SKM-1 (cell line): ENCODE results near the gene DPP8.
"Not testable (repeated sequence)": the region's sequence is repeated elsewhere in the genome, so short reads cannot be mapped to it uniquely, and the experiment has no call there.

Source experiments
- DNase-seq: peaks from one replicate; lab custom pipeline; 2025; ENCODE audit not compliant: unreplicated experiment; lab: John Stamatoyannopoulos, UW

DPP8 gene

DNA sequence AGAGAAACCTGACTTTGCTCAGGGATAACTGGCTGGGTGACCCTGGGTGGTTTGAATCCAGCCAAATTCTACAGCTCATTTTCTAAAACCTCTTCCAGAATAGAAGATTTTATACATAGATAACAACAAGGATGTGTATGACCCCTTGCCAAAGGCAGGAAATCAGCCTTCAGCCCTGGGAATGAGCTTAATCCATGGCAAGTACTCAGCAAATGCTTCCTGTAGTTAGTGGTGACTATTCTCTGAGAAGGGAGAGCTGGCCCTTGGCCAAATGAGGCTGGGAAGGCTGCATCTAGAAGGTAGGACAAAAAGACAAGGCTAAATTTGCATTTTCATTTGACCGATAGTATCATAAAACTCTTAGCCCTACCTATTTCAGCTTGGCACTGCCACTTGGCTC lies 8.1 kb upstream of the DPP8 start:
- no peak for DNase-seq

DNA sequence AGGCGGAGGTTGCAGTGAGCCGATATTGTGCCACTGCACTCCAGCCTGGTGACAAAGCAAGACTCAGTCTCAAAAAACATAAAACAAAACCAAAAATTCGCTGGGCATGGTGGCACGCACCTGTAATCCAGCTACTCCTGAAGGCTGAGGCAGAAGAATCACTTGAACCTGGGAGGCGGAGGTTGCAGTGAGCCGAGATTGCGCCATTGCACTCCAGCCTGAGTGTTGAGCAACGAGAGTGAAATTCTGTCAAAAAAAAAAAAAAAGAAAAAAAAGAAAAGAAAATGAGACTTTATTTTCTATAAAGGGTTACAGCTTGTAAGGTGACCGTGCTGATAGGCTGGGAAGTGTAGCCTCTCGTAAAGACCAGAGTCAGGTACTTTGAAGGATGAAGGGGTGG lies 6.7 kb upstream of the DPP8 start:
- DNase-seq: no peak

DNA sequence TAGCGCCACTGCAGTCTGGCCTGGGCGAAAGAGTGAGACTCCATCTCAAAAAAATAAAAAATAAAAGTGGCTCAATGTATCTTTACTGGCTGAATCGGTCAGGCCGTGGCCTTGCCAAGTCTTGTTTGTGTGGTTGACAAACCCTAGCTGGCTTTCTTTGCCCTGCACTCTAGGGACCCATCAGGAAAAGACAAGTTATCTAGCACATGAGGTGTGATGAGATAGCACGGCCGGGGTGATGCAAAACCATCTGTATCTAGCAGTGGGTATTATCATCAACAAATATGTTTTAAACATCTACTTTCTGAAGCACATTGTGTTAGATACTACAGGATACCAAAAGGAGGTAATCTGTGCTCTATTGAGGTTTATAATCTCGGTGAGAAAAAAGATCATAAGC lies 3.9 kb upstream of the DPP8 start:
- DNase-seq: no peak

DNA sequence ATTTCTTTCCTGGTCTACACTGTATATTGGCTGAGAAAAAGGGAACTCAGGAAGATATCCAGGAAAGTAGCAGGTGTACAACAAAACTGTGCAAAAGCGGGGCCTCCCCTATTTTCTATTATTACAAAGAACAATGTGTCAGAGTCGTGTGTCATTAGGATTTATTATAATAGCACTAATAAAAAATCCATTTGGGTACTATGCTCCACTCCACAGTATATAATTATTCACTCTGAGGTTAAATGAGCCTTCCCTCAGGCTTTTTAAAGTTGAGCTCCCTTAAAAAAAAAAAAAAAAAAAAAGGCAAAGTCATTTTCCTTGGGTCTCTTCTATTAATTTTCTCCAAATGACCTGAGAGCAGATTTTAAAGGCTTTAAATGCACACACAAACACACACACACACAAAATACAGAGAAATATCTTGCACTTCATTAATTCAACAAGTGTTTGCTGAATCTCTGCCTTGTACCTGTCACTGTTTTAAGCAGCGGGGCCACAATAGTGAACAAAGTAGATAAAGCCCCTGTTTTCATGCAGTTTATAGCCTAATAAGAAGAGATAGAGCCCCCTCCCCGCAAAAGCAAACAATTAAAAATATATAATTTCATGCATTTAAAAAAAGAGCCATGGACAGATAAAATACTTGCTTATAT lies 1.3 kb upstream of the DPP8 start:
- no peak for DNase-seq

DNA sequence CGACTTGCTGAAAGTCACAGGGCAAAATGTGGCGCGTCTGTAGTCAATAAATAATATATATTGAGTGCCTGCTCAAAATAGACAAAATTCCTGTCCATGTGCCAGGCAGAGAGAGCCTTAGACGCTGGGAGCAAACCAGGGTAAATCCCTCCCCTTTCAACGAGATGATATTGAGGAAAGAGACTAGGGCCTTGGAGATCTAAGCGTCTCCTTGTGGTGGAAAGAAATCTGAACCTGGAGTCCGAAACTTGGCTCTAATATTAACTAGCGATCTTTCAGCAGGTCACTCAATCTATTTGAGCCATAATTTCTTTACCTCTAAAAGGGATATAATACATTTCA lies 348 bp upstream of the DPP8 start:
- DNase-seq: no peak

DNA sequence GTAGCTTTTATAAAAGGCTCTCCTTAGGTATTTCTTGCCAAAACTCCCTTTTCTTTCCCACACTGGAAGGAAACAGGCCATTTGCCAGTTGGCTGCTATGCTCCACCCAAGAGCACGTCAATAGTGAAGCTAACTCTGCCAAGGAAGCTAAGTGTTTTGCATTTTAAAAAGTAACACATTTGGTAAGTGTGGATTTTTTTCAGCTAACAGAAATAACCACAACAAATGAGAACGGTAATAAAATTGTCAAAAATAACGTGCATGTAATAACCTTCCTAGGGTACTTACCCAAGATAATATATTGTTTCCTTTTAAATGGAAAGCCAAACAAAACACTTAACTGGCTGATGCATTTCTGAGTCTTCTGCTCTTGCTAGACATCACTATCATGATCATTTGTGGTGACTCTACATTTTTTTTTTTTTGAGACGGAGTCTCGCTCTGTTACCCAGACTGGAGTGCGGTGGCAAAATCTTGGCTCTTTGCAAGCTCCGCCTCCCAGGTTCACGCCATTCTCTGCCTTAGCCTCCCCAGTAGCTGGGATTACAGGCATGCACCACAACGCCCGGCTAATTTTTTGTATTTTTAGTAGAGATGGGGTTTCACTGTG lies 4.6 kb downstream of the DPP8 start:
- no peak for DNase-seq

DNA sequence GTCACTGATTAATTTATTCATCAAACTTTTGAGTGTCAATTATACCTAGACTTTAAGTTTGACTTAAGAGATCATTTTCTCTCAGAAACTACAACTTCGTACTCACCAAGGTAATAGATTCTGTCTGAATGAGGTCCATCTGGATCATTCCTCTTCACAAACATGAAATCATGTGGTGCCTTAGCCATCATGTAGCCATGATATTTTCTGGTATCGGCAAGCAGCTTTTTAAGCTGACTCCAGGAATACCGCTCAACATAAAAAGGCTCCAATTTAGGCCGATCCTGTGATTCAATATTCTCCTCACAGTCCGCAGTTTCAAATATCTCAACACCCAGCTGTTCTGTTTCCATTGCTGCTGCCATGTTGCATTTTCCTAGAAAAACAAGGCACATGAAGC lies 5.3 kb downstream of the DPP8 start:
- DNase-seq: no peak

DNA sequence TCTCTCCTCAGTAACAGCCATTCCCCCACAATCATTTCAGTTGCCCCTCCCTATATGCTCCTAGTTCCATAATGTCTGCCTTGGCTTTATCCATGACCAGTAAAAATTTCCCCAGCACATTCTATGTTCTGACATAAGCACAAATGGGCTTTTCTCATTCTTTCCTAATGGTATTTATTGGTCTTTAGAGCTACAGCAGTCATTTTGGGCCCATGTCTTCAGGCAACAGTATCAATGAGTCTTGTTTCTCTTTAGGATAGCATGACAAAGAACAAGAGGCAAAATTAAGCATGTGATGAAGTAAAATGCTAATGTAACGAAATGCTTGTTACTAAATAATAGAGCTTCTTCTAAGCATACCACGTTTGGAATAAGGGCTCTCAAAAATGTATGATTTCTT lies 8.2 kb downstream of the DPP8 start:
- no peak for DNase-seq

DNA sequence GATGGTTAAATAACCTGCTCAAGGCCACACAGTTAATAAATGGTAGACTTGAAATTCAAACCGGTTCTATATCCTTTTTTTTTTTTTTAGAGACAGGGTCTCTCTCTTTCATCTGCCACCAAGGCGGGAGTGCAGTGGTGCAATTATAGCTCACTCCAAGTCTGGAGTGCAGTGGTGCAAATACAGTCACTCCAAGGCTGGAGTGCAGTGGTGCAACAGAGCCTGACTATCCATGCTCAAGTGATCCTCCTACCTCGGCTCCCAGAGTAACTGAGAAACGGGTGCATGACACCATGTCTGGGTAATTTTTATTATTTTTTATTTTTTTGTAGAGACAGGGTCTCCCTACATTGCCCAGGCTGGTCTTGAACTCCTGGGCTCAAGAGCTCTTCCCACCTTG lies 23.4 kb downstream of the DPP8 start:
- DNase-seq: no peak

DNA sequence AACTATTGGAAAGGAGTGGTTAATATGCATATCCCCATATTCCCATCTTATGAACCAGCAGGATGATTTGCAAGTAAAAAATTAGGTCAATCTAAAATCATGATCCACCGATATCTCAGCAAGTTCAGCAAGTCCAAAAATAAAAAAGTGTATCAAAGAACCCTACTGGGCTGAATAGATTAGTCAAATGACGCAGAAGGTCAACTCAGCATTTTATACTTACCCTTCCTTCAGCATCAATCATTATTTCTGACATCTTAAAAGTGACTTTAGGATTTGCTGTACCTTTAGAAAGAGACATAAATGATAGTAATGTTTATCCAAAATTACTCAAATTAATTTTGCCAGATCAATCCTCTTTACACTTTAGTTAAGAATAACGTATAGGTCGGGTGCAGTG lies 32.6 kb downstream of the DPP8 start:
- DNase-seq: no peak

DNA sequence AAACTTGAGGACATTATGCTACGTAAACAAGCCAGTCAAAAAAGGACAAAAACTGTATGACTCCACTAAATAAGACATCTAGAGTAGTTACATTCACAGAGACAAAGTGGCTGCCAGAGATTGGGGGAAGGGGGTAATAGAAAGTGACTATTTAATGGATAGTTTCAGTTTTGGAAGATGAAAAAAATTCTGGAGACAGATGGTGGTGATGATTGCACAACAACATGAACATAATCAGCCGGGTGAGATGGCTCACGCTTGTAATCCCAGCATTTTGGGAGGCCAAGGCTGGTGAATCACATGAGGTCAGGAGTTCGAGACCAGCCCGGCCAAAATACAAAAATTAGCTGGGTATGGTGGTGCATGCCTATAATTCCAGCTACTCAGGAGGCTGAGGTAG lies 40.6 kb downstream of the DPP8 start:
- no peak for DNase-seq

DNA sequence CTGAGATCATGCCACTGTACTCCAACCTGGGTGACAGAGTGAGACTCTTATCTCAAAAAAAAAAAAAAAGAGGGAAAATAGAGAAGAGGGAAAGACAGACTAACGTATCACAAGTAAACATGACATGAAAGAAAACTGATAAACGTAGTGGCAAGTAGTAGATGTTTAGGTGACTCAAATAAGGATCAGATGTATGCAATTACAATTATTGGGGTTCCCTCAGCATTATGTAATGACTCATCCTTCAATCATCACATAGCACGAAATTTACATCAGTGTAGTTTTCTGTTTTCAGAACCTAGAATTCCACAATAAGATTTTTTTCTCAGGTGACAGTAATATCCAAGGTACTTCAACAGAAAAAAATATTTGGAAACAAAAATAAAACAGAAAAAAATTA lies 46.6 kb downstream of the DPP8 start:
- no peak for DNase-seq

DNA sequence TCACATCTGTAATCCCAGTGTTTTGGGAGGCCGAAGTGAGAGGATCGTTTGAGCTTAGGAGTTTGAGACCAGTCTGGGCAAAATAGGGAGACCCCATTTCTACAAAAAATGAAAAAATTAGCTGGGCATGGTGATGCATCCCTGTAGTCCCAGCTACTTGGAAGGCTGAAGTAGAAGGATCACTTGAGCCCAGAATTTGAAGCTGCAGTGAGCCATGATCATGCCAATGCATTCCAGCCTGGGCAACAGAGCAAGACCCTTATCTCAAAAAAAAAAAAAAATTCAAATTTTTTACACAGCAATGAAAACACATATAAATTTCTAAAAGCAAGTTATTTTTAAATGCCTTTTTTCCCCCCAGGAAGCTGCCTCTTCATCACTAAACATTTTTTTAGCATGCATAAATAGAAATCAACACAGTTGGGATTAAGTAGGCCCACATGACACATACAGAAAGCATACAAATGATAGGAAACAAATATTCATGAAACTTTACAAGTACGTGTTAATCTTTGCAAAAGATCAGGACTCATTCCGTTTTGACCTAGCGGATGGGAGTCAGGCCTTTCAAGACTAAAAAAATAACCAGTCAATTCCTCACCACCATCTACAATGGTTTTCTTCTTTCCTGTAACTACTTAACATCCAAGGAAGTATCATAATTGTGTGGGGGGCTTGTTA lies 49.1 kb downstream of the DPP8 start:
- DNase-seq: no peak

DNA sequence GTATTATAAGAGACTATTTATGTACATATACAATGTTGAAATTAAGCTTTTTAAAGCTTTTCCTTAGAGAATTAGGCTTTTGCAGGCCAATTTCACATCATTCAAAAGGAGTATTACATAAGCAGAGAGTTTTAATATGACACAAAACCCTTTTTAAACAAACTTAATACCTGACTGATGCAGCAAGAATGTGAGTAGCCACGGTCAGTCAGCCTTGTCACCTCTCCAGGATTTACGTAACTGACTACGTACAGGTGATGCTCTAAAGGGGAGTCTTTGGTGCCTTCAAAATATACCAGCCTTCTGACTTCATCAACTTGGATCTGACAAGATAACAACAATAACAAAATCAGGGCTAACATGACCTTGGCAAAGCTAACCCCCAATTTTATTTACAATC lies 50.6 kb downstream of the DPP8 start:
- no peak for DNase-seq

DNA sequence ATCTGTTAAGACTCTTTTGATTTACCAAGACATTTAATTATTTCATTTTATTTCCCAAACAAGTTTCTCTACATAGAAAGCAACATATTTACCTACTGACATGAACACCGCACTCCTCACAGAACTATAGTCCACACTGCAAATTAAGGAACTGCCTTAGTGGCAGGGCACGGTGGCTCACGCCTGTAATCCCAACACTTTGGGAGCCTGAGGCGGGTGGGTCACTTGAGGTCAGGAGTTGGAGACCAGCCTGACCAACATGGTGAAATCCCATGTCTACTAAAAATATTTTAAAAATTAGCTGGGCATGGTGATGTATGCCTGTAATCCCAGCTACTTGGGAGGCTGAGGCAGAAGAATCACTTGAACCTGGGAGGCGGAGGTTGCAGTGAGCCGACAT lies 54.4 kb downstream of the DPP8 start:
- not testable (repeated sequence) for DNase-seq

DNA sequence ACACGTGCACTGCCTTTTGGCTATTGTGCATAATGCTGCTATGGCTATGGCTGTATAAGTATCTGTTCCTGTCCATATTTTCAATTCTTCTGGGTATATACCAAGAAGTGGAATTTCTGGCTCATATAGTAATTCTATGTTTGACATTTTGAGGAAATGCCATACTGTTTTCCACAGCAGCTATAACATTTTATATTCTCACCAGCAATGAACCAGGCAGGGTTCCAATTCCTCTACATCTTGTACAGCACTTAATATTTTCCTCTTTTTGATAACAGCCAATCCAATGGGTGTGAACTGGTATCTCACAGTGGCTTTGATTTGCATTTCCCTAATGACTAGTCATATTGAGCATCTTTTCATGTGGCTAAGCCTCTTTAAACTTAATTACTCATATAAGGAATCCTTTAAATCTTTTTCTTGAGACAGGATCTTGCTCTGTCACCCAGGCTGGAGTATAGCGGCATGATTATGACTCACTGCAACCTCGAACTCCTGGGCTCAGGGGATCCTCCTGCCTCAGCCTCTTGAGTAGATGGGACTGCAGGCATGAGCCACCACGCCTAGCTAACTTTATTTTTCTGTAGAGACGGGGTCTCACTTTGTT lies 56.6 kb downstream of the DPP8 start:
- DNase-seq: no peak

DNA sequence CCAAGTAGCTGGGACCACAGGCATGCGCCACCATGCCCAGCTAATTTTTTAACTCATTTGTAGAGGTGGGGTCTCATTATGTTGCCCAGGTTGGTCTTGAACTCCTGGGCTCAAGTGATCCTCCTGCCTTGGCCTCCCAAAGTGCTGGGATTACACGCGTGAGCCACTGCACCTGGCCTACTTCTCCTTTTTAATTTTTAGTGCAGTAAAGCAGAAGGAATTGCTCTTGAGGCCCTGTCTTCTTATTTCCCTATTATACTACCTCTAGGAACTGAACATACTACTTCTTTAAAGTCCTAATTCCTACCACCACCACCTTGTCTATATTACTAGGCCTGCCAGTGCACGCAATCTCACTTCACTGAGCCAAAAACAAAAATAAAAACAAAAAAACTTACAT lies 62.2 kb downstream of the DPP8 start:
- DNase-seq: peak; percentile 45

DNA sequence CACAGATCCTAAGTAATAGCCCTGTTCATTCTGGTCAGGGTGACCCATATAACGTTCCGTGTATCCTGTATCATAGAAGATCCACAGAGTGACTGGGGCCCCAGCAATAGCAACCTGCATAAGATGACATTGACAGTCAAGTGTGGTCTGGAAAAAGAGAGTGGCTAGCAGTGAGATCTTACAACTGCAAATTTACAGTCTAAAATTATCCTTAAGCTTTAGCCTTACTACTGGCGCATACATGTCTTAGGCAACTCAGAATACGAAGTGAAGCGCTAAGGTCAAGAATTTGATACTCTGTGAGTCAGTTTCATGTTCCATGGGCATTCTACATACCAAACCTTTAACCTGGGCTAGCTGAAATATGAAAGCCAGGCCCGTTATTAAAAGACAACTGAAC lies 65.5 kb downstream of the DPP8 start:
- DNase-seq: no peak

DNA sequence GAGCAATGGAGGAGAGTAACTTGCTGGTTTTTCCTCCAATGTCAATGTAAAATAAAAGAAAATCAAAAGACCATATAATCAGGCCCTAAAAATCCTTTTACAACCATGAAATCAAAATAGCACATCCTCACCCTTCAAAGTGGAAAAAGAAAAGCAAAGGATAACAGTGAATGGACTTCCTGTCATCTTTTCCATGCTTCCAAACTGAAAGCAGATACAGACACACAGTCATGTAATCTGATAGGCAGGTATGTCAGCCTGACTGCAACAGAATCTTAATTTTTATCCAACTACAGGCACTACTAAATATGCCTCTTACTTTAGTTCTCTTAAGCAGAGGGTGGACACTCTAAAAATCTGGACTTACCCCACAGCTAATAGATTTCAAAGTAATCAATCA lies 66.9 kb downstream of the DPP8 start:
- DNase-seq: no peak

DNA sequence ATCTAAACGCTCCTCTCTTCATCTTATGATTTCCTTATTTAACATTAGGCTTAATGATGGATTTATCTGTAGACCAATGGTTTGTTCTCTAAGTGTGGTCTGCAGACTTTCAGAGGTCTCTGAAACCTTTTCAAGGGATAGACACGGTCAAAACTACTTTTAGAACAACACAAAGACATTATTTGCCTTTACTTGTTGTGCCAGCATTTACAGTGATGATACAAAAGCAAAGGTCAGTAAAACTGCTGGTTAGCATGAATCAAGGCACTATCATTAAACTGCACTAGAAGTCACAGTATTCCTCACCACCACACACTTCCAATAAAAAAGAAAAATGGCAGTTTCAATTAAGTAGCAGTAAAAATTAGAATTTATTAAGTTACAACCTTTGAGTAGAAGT lies 70.3 kb downstream of the DPP8 start:
- DNase-seq: no peak

DNA sequence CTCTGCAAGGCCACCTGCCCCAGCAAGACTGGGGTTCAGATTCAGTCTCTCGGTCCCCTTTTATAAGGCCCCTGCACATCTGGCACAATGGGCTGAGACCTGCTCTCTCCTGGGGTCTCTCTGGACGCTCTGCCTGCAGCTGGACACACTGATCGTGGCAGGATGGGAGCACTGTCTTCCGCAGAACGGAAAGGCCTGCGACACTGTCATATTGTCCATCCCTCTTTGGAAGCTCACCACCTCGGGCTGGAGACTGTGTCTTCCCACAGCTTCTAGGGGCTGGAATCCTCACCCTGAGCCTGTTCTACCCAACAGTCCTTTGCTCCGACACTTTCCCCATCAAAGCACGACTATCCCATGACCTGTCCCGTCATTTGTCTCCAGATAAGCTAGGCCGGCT lies 83.3 kb downstream of the DPP8 start:
- no peak for DNase-seq

DNA sequence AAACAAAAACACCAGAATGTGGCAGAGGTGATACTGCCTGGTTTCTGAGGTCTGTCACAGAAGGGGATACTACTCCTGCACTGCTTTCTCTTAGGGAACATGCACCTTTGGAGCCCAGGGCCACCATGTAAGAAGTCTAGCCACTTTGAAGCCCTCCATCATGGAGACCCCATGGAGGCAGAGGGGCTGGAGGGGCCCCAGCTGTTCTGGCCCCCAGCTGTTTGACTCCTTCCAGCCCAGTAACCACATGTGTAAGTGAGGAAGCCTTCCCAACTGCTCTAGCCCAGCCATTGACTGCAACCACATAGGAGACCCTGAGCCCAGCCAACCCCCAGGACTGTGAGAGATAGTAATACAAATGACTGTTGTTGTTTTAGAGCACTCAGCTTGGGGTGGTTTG lies 85.8 kb downstream of the DPP8 start:
- DNase-seq: no peak
